Transverse colon (tissue), 4 donors: Measurements from ENCODE around the gene DACT3.

Source experiments
- CTCF ChIP-seq, 5 experiments: fragments of 200-600 bp in 3 of 5; fragments of 450-650 bp in 2 of 5; sonication (generic) in 3 of 5; IDR thresholded peaks; 1 replicate in 2 of 5; 2 replicates in 3 of 5; pipeline ENCODE4 v1.5.1; 2016 to 2017; ENCODE audit warnings: antibody characterized with exemption in 5 of 5, inconsistent platforms in 3 of 5, mild to moderate bottlenecking in 2 of 5, moderate library complexity in 1 of 5
- EP300 ChIP-seq: sonication (generic); formaldehyde crosslinking; IDR thresholded peaks from one replicate; pipeline ENCODE4 v1.6.1; 2017; ENCODE audit warnings: antibody characterized with exemption, low read depth
- POLR2A ChIP-seq: fragments of 450-650 bp; IDR thresholded peaks from one replicate; pipeline ENCODE4 v1.6.1; 2016; ENCODE audit warnings: antibody characterized with exemption, mild to moderate bottlenecking, moderate library complexity
- POLR2AphosphoS5 ChIP-seq, 3 donors: sonication (generic); formaldehyde crosslinking; IDR thresholded peaks; one replicate each; pipeline ENCODE4 v1.6.1; 2016; ENCODE audit warnings: antibody characterized with exemption in 3 of 3

- TF ChIP-seq POLR2A (no peak), CTCF (IDR thresholded peaks at IDR 0.05) (no peak), POLR2AphosphoS5 (IDR thresholded peaks at IDR 0.05) (no peak), EP300 (no peak)
These were observed 16.3 kb downstream of the DACT3 start for GRCh38 chr19:46644720-46645119.
